MM.1S (cell line): ENCODE measurements around the gene LIPE.

Experiments used
- DNase-seq: peaks from one replicate; pipeline ENCODE4 v3.0.0-alpha.2; 2015
- H2AFZ ChIP-seq: fragments of 300-600 bp; sonication (generic); 2 replicates; pipeline ENCODE4 v1.6.0; 2016; ENCODE audit warnings: antibody characterized with exemption, low read length
- H3F3A ChIP-seq: fragments of 300-600 bp; sonication (generic); 2 replicates; pipeline ENCODE4 v1.6.1; 2016; ENCODE audit warnings: mild to moderate bottlenecking, antibody characterized with exemption, low read length, moderate library complexity, mixed read lengths; ENCODE audit not compliant: insufficient read depth
- H3K27ac ChIP-seq: fragments of 300-600 bp; sonication (generic); 2 replicates; pipeline ENCODE4 v1.5.1; 2016; ENCODE audit warnings: mild to moderate bottlenecking, low read length
- H3K27me3 ChIP-seq: fragments of 300-600 bp; sonication (generic); replicated peaks from 2 replicates; pipeline ENCODE4 v1.6.0; 2016; ENCODE audit warnings: low read length; ENCODE audit not compliant: insufficient read depth
- H3K36me3 ChIP-seq: fragments of 300-600 bp; sonication (generic); replicated peaks from 2 replicates; pipeline ENCODE4 v1.6.1; 2016; ENCODE audit warnings: mild to moderate bottlenecking, low read length, mixed read lengths; ENCODE audit not compliant: insufficient read depth
- H3K4me1 ChIP-seq: fragments of 300-600 bp; sonication (generic); 2 replicates; pipeline ENCODE4 v1.6.1; 2016; ENCODE audit warnings: low read length, mixed read lengths
- H3K4me2 ChIP-seq: fragments of 300-600 bp; sonication (generic); 2 replicates; pipeline ENCODE4 v1.6.0; 2016; ENCODE audit warnings: low read depth, low read length
- H3K4me3 ChIP-seq: fragments of 300-600 bp; sonication (generic); 2 replicates; pipeline ENCODE4 v1.5.1; 2016; ENCODE audit warnings: low read length, mixed read lengths
- H3K79me2 ChIP-seq: fragments of 300-600 bp; sonication (generic); 2 replicates; pipeline ENCODE4 v1.6.1; 2016; ENCODE audit warnings: mixed run types, low read length, mixed read lengths
- H3K9ac ChIP-seq: fragments of 300-600 bp; sonication (generic); 2 replicates; pipeline ENCODE4 v1.6.1; 2016; ENCODE audit warnings: low read length, mixed read lengths
- H3K9me2 ChIP-seq: fragments of 300-600 bp; sonication (generic); replicated peaks from 2 replicates; pipeline ENCODE4 v1.6.1; 2016; ENCODE audit warnings: mild to moderate bottlenecking, low read length, mixed read lengths; ENCODE audit not compliant: insufficient read depth
- H3K9me3 ChIP-seq: fragments of 300-600 bp; sonication (generic); replicated peaks from 2 replicates; pipeline ENCODE4 v1.6.1; 2016; ENCODE audit warnings: mild to moderate bottlenecking, low read length, mixed read lengths; ENCODE audit not compliant: insufficient read depth
- H4K20me1 ChIP-seq: fragments of 300-600 bp; sonication (generic); 2 replicates; pipeline ENCODE4 v1.6.1; 2016; ENCODE audit warnings: mild to moderate bottlenecking, low read length, moderate library complexity, mixed read lengths; ENCODE audit not compliant: insufficient read depth
- CTCF ChIP-seq: fragments of 300-600 bp; sonication (generic); IDR thresholded peaks from 2 replicates; pipeline ENCODE4 v1.5.1; 2016; ENCODE audit warnings: antibody characterized with exemption, low read length, mixed read lengths
- EZH2 ChIP-seq: fragments of 300-600 bp; sonication (generic); optimal IDR thresholded peaks from 2 replicates; pipeline ENCODE3; 2017; ENCODE audit warnings: low read depth, mild to moderate bottlenecking, antibody characterized with exemption, low read length, mixed read lengths
- EZH2phosphoT487 ChIP-seq: fragments of 300-600 bp; sonication (generic); IDR thresholded peaks from 2 replicates; pipeline ENCODE4 v1.6.1; 2018; ENCODE audit warnings: antibody characterized with exemption, low read length

Gene LIPE

GRCh38 chr19:42440357-42441048 lies 13.3 kb upstream of the LIPE start:
- Histone ChIP-seq H3K4me3 (no peak overlapping the region), H3K36me3 (no peaks in the 10 kb centered on the region), H3K9ac (no peak overlapping the region), H3K9me3 (no peaks in the 10 kb centered on the region), H4K20me1 (no peaks in the 10 kb centered on the region), H3F3A (no peaks in the 10 kb centered on the region), H3K9me2 (no peaks in the 10 kb centered on the region), H3K4me1 (0 out of 2 replicates have a peak, but pooled peaks cover 3% of the 10 kb centered on the region), H3K27me3 (no peaks in the 10 kb centered on the region), H3K27ac (no peak overlapping the region), H3K4me2 (0 out of 2 replicates have a peak overlapping the region, but pooled peaks have one; percentile 18), H3K79me2 (no peaks in the 10 kb centered on the region), H2AFZ (0 out of 2 replicates have a peak overlapping the region, but pooled peaks have one; percentile 19)
- TF ChIP-seq CTCF (peak; percentile 95), EZH2 (no peak), EZH2phosphoT487 (no peak)
- peak; percentile 71 for DNase-seq

GRCh38 chr19:42436006-42436405 lies 8.8 kb upstream of the LIPE start:
- no peaks in the 10 kb centered on the region for H3K79me2 ChIP-seq
- TF ChIP-seq EZH2phosphoT487 (no peak), CTCF (no peak), EZH2 (no peak)
- no peak overlapping the region for H3K4me3 ChIP-seq
- H3K36me3 ChIP-seq, result no peaks in the 10 kb centered on the region
- H3K9me3 ChIP-seq, result no peaks in the 10 kb centered on the region
- DNase-seq, result no peak
- no peaks in the 10 kb centered on the region for H4K20me1 ChIP-seq
- no peak overlapping the region for H2AFZ ChIP-seq
- no peak overlapping the region for H3K4me2 ChIP-seq
- H3K4me1 ChIP-seq, result peaks cover 8% of the 10 kb centered on the region; the same call in 1 of the 2 replicates
- H3F3A ChIP-seq, result no peaks in the 10 kb centered on the region
- no peaks in the 10 kb centered on the region for H3K9me2 ChIP-seq
- H3K9ac ChIP-seq, result no peak overlapping the region
- no peak overlapping the region for H3K27ac ChIP-seq
- no peaks in the 10 kb centered on the region for H3K27me3 ChIP-seq

- H3K27me3 ChIP-seq, result no peaks in the 10 kb centered on the region
- no peak overlapping the region for H3K4me2 ChIP-seq
- no peaks in the 10 kb centered on the region for H3K79me2 ChIP-seq
- TF ChIP-seq EZH2 (no peak), EZH2phosphoT487 (no peak), CTCF (no peak)
- no peak for DNase-seq
- H3K4me1 ChIP-seq, result peaks cover 5% of the 10 kb centered on the region; the same call in 1 of the 2 replicates
- no peak overlapping the region for H3K4me3 ChIP-seq
- no peak overlapping the region for H3K27ac ChIP-seq
- no peak overlapping the region for H2AFZ ChIP-seq
- H3K9me3 ChIP-seq, result no peaks in the 10 kb centered on the region
- H3K9ac ChIP-seq, result no peak overlapping the region
- no peaks in the 10 kb centered on the region for H3K9me2 ChIP-seq
- H3K36me3 ChIP-seq, result no peaks in the 10 kb centered on the region
- no peaks in the 10 kb centered on the region for H3F3A ChIP-seq
- H4K20me1 ChIP-seq, result no peaks in the 10 kb centered on the region
Observed at GRCh38 chr19:42435316-42435715, 8.1 kb upstream of the LIPE start.
